Ishikawa (cell line): ENCODE measurements around the gene NOP58.

Source experiments
- CEBPB ChIP-seq: IDR thresholded peaks from 2 replicates; pipeline ENCODE4 v1.6.1; 2012
- CREB1 ChIP-seq: IDR thresholded peaks from 2 replicates; pipeline ENCODE4 v1.6.1; 2012; ENCODE audit warnings: low read depth
- EGR1 ChIP-seq: IDR thresholded peaks from 2 replicates; pipeline ENCODE4 v1.6.1; 2012
- EP300 ChIP-seq: IDR thresholded peaks from 2 replicates; pipeline ENCODE4 v1.6.1; 2012; ENCODE audit warnings: borderline replicate concordance
- FOXM1 ChIP-seq: IDR thresholded peaks from 2 replicates; pipeline ENCODE4 v1.6.1; 2012; ENCODE audit warnings: low read depth, borderline replicate concordance
- MAX ChIP-seq: IDR thresholded peaks from 2 replicates; pipeline ENCODE4 v1.6.1; 2012
- NFIC ChIP-seq: IDR thresholded peaks from 2 replicates; pipeline ENCODE4 v1.6.1; 2012
- RAD21 ChIP-seq: IDR thresholded peaks from 2 replicates; pipeline ENCODE4 v1.6.1; 2012; ENCODE audit warnings: low read depth
- REST ChIP-seq: IDR thresholded peaks from 2 replicates; pipeline ENCODE4 v1.6.1; 2012; ENCODE audit warnings: low read depth, mild to moderate bottlenecking
- TAF1 ChIP-seq: IDR thresholded peaks from 2 replicates; pipeline ENCODE4 v1.6.1; 2012; ENCODE audit warnings: low read depth, mild to moderate bottlenecking
- TCF12 ChIP-seq: IDR thresholded peaks from 2 replicates; pipeline ENCODE4 v1.6.1; 2012; ENCODE audit warnings: low read depth
- USF1 ChIP-seq: IDR thresholded peaks from 2 replicates; pipeline ENCODE4 v1.6.1; 2012
- YY1 ChIP-seq: IDR thresholded peaks from 2 replicates; pipeline ENCODE4 v1.6.1; 2012; ENCODE audit warnings: low read depth
- ZBTB7A ChIP-seq: IDR thresholded peaks from 2 replicates; pipeline ENCODE4 v1.6.1; 2012; ENCODE audit warnings: low read depth

GRCh38 chr2:202327858-202328257 lies 62.3 kb downstream of the NOP58 start:
- no peak for TF ChIP-seq YY1
- TF ChIP-seq EP300, result no peak
- no peak for TF ChIP-seq USF1
- no peak for TF ChIP-seq TAF1
- no peak for TF ChIP-seq FOXM1
- TF ChIP-seq RAD21, result no peak
- no peak for TF ChIP-seq EGR1
- no peak for TF ChIP-seq CEBPB
- no peak for TF ChIP-seq TCF12
- no peak for TF ChIP-seq MAX
- no peak for TF ChIP-seq ZBTB7A
- no peak for TF ChIP-seq REST
- no peak for TF ChIP-seq CREB1
- no peak for TF ChIP-seq NFIC
